ENCODE measurements around the gene TTC7B.
A peak's percentile ranks its signal among the peaks of the same experiment; 100 is the strongest.

The TTC7B gene

DNA sequence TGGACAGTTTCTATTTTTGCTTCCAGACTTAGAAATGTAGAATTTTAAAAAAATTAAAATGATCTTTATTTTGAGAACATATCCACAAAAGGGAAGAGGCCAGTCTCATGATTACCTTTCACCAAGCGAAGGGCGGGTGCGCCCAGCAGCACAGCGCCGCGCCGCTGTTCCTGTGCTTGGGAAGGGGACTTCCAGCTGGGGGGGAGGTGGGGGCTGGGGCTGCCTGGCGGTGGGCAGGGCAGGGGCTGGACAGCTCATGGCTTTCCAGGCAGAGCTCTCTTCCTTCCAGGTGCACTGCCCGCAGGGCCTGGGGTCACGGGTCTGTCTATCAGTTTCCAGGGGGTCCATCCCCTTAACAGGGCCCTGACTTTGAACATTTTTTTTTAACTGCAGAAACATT, 199.9 kb downstream of the TTC7B start:
- Histone ChIP-seq H3K4me2 (ENCODE audit: insufficient read depth, low read length, poor library complexity, severe bottlenecking) (no peak overlapping the region), H3K9ac (ENCODE audit: low read depth, low read length, poor library complexity) (no peak overlapping the region), H2AK5ac (ENCODE audit: low read depth, low read length) (no peak overlapping the region), H3K4ac (ENCODE audit: low read length) (no peak overlapping the region), H2BK120ac (ENCODE audit: low read depth, low read length) (no peak overlapping the region), H3K14ac (ENCODE audit: low read length) (no peak overlapping the region), H3K23ac (ENCODE audit: low read depth, low read length, poor library complexity) (no peak overlapping the region), H2BK12ac (ENCODE audit: low read length) (no peak overlapping the region), H2BK5ac (ENCODE audit: low read length) (no peak overlapping the region), H4K91ac (ENCODE audit: low read depth, low read length, poor library complexity) (no peak overlapping the region), H3K27ac (replicated peaks; ENCODE audit: low read length) (no peak overlapping the region), H2BK15ac (ENCODE audit: low read length) (peak overlapping the region; percentile 35), H3K79me1 (ENCODE audit: low read depth, low read length) (no peaks in the 10 kb centered on the region), H3K9me3 (replicated peaks in 1 of 2; ENCODE audit: control insufficient read depth in 2 of 2, insufficient read depth in 1 of 2, low read depth in 1 of 2, low read length in 2 of 2) (no peaks in the 10 kb centered on the region), H3K4me3 (ENCODE audit: low read length in 2 of 2) (peak overlapping the region in 1 of 2 donors; percentile 42), H3K36me3 (replicated peaks in 1 of 2; ENCODE audit: control insufficient read depth in 2 of 2, insufficient read depth in 2 of 2, low read length in 2 of 2) (peaks cover 0 to 15% of the 10 kb centered on the region in 2 donors), H2AFZ (ENCODE audit: low read length) (peak overlapping the region; percentile 75), H3K27me3 (ENCODE audit: control insufficient read depth in 3 of 3, insufficient read depth in 3 of 3, low read depth in 1 of 3, low read length in 3 of 3) (no peaks in the 10 kb centered on the region), H3K18ac (ENCODE audit: low read length) (peak overlapping the region; percentile 21), H3K4me1 (ENCODE audit: control insufficient read depth in 2 of 2, insufficient read depth in 1 of 2, low read depth in 1 of 2, low read length in 2 of 2) (peaks cover 14 to 20% of the 10 kb centered on the region in 2 donors), H4K8ac (ENCODE audit: low read depth, low read length) (no peak overlapping the region)
- no peak for DNase-seq (ENCODE audit: low spot score)
- WGBS, 2 donors (ENCODE audit: extremely low coverage in 2 of 2, insufficient read length in 2 of 2, insufficient replicate concordance in 1 of 2) = no CpG with 5 or more reads among the region's 10 CpGs

DNA sequence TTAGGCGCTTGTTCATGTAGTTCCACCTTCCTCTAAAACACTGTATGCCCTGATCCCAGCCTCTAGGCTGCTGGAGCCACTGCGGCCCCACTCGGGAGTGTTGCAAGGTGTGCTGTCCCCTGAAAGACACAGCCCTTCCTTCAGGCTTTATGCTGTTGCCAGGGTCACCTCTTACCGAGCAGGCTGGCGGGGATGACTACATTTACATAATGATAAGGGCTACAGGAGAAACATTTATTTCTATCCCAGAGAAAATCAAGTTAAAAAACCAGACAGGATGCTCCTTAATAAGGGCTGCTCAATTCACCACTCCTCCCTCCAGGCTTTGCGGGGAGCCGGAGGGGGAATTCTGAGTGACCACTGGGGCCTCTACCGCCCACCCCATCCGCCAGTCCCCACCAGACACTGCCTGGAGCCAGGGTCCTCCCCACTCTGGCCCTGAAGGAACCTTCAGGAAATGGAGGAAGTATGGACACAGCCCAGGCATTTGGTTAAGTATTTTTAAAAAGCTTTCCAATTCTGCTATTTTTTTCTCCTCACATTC, 200.6 kb downstream of the TTC7B start:
- H3K9me3 ChIP-seq (replicated peaks in 1 of 2; ENCODE audit: control insufficient read depth in 2 of 2, insufficient read depth in 1 of 2, low read depth in 1 of 2, low read length in 2 of 2) = no peaks in the 10 kb centered on the region
- no peak overlapping the region for H2BK120ac ChIP-seq (ENCODE audit: low read depth, low read length)
- H2BK12ac ChIP-seq (ENCODE audit: low read length) = no peak overlapping the region
- H3K4me3 ChIP-seq (ENCODE audit: low read length in 2 of 2) = peak overlapping the region in 1 of 2 donors; percentile 42
- no peak overlapping the region for H3K18ac ChIP-seq (ENCODE audit: low read length)
- no peak overlapping the region for H2BK5ac ChIP-seq (ENCODE audit: low read length)
- peak overlapping the region; percentile 83 for H3K9ac ChIP-seq (ENCODE audit: low read depth, low read length, poor library complexity)
- DNase-seq (ENCODE audit: low spot score) = no peak
- H2AFZ ChIP-seq (ENCODE audit: low read length) = peak overlapping the region; percentile 75
- no peak overlapping the region for H3K4ac ChIP-seq (ENCODE audit: low read length)
- H3K27me3 ChIP-seq (ENCODE audit: control insufficient read depth in 3 of 3, insufficient read depth in 3 of 3, low read depth in 1 of 3, low read length in 3 of 3) = no peaks in the 10 kb centered on the region
- H3K79me1 ChIP-seq (ENCODE audit: low read depth, low read length) = no peaks in the 10 kb centered on the region
- H2BK15ac ChIP-seq (ENCODE audit: low read length) = no peak overlapping the region
- no peak overlapping the region for H3K23ac ChIP-seq (ENCODE audit: low read depth, low read length, poor library complexity)
- H3K4me1 ChIP-seq (ENCODE audit: control insufficient read depth in 2 of 2, insufficient read depth in 1 of 2, low read depth in 1 of 2, low read length in 2 of 2) = peaks cover 14 to 20% of the 10 kb centered on the region in 2 donors
- H3K14ac ChIP-seq (ENCODE audit: low read length) = no peak overlapping the region
- H3K36me3 ChIP-seq (replicated peaks in 1 of 2; ENCODE audit: control insufficient read depth in 2 of 2, insufficient read depth in 2 of 2, low read length in 2 of 2) = peaks cover 0 to 15% of the 10 kb centered on the region in 2 donors
- no peak overlapping the region for H2AK5ac ChIP-seq (ENCODE audit: low read depth, low read length)
- no CpG with 5 or more reads among the region's 9 CpGs for WGBS, 2 donors (ENCODE audit: extremely low coverage in 2 of 2, insufficient read length in 2 of 2, insufficient replicate concordance in 1 of 2)
- no peak overlapping the region for H3K27ac ChIP-seq (replicated peaks; ENCODE audit: low read length)
- no peak overlapping the region for H3K4me2 ChIP-seq (ENCODE audit: insufficient read depth, low read length, poor library complexity, severe bottlenecking)
- no peak overlapping the region for H4K8ac ChIP-seq (ENCODE audit: low read depth, low read length)
- no peak overlapping the region for H4K91ac ChIP-seq (ENCODE audit: low read depth, low read length, poor library complexity)

DNA sequence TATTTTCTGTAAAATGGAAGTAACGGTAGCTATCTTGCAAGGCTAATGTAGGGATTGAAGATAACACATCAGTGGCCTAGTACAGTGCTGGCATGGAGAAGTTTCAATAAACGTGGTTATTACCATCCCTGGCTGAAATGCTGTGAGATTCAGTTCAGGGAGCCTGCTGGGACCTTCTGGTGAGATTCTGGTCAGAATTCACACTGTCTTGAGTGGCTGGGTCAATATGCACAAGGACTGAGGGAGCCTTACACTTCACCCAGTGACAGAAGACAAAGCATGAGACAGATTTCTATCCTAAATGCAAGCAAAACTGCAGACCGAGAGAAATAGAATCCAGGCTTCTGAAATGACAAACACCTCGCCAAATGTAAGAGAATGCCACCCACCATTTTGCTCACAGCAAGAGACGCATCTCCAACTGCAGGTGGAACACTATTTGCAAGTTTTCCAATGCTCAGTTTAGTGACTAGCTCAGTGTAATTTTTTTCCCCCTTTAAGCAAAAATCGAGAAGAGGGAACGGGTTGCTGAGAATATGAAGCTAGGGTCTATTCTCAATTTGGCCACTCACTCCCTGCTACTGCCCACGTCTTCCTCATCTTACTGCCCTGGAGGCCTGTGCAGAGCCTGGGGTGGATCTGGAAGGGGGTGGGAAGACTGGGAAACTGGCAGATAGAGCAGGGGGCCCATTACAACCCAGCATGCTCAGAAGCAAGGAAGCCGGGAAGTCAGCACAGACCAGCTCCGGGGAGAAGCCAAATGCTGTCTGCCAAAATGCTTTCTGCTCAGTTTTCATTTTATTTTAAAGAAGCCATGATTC, 201.3 kb downstream of the TTC7B start:
- DNase-seq (ENCODE audit: low spot score) = no peak
- no CpG with 5 or more reads among the region's 10 CpGs for WGBS, 2 donors (ENCODE audit: extremely low coverage in 2 of 2, insufficient read length in 2 of 2, insufficient replicate concordance in 1 of 2)

DNA sequence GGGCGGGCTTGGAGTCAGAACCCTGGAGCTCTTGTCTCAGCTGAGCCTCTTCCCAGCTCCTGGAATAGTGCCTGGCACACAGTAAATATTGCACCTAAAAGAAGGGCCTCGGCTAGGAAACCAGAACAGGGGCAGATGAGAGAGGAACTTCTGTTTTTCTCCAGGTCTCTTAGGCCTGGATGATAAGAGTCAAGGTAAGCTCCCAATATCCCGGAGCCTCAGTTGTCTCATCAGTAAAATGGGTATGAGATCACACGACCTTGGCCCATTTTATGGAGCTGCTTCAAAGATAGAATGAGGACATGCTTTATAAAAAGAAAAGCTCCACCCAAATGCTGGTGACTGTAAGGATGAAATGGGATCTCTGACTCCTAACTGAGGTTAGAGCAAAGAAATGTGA, 202.2 kb downstream of the TTC7B start:
- peaks cover 0 to 12% of the 10 kb centered on the region in 2 donors for H3K36me3 ChIP-seq (replicated peaks in 1 of 2; ENCODE audit: control insufficient read depth in 2 of 2, insufficient read depth in 2 of 2, low read length in 2 of 2)
- no peak overlapping the region for H3K9ac ChIP-seq (ENCODE audit: low read depth, low read length, poor library complexity)
- no peak overlapping the region for H3K18ac ChIP-seq (ENCODE audit: low read length)
- no peak overlapping the region for H2AFZ ChIP-seq (ENCODE audit: low read length)
- no peak overlapping the region for H2BK120ac ChIP-seq (ENCODE audit: low read depth, low read length)
- H3K4ac ChIP-seq (ENCODE audit: low read length) = no peak overlapping the region
- H2AK5ac ChIP-seq (ENCODE audit: low read depth, low read length) = no peak overlapping the region
- no peaks in the 10 kb centered on the region for H3K27me3 ChIP-seq (ENCODE audit: control insufficient read depth in 3 of 3, insufficient read depth in 3 of 3, low read depth in 1 of 3, low read length in 3 of 3)
- no peak overlapping the region for H2BK15ac ChIP-seq (ENCODE audit: low read length)
- no peak overlapping the region for H3K4me2 ChIP-seq (ENCODE audit: insufficient read depth, low read length, poor library complexity, severe bottlenecking)
- H3K23ac ChIP-seq (ENCODE audit: low read depth, low read length, poor library complexity) = no peak overlapping the region
- no peak overlapping the region for H3K14ac ChIP-seq (ENCODE audit: low read length)
- no peak overlapping the region for H2BK5ac ChIP-seq (ENCODE audit: low read length)
- H3K4me3 ChIP-seq (ENCODE audit: low read length in 2 of 2) = no peak overlapping the region
- H3K4me1 ChIP-seq (ENCODE audit: control insufficient read depth in 2 of 2, insufficient read depth in 1 of 2, low read depth in 1 of 2, low read length in 2 of 2) = peaks cover 16 to 22% of the 10 kb centered on the region in 2 donors
- no peak overlapping the region for H2BK12ac ChIP-seq (ENCODE audit: low read length)
- H3K79me1 ChIP-seq (ENCODE audit: low read depth, low read length) = no peaks in the 10 kb centered on the region
- H4K8ac ChIP-seq (ENCODE audit: low read depth, low read length) = no peak overlapping the region
- H4K91ac ChIP-seq (ENCODE audit: low read depth, low read length, poor library complexity) = no peak overlapping the region
- no peaks in the 10 kb centered on the region for H3K9me3 ChIP-seq (replicated peaks in 1 of 2; ENCODE audit: control insufficient read depth in 2 of 2, insufficient read depth in 1 of 2, low read depth in 1 of 2, low read length in 2 of 2)
- DNase-seq (ENCODE audit: low spot score) = no peak
- WGBS, 2 donors (ENCODE audit: extremely low coverage in 2 of 2, insufficient read length in 2 of 2, insufficient replicate concordance in 1 of 2) = no CpG with 5 or more reads among the region's 4 CpGs
- H3K27ac ChIP-seq (replicated peaks; ENCODE audit: low read length) = no peak overlapping the region

More for the DNA sequence above, 201.3 kb downstream of the TTC7B start:
- Histone ChIP-seq H3K18ac (ENCODE audit: low read length) (no peak overlapping the region), H3K23ac (ENCODE audit: low read depth, low read length, poor library complexity) (no peak overlapping the region), H3K27me3 (ENCODE audit: control insufficient read depth in 3 of 3, insufficient read depth in 3 of 3, low read depth in 1 of 3, low read length in 3 of 3) (no peaks in the 10 kb centered on the region), H2BK12ac (ENCODE audit: low read length) (no peak overlapping the region), H4K8ac (ENCODE audit: low read depth, low read length) (no peak overlapping the region), H3K9ac (ENCODE audit: low read depth, low read length, poor library complexity) (no peak overlapping the region), H3K4me2 (ENCODE audit: insufficient read depth, low read length, poor library complexity, severe bottlenecking) (no peak overlapping the region), H3K14ac (ENCODE audit: low read length) (no peak overlapping the region), H3K27ac (replicated peaks; ENCODE audit: low read length) (no peak overlapping the region), H3K4me1 (ENCODE audit: control insufficient read depth in 2 of 2, insufficient read depth in 1 of 2, low read depth in 1 of 2, low read length in 2 of 2) (peaks cover 14 to 20% of the 10 kb centered on the region in 2 donors), H3K9me3 (replicated peaks in 1 of 2; ENCODE audit: control insufficient read depth in 2 of 2, insufficient read depth in 1 of 2, low read depth in 1 of 2, low read length in 2 of 2) (no peaks in the 10 kb centered on the region), H3K79me1 (ENCODE audit: low read depth, low read length) (no peaks in the 10 kb centered on the region), H3K4me3 (ENCODE audit: low read length in 2 of 2) (no peak overlapping the region), H2BK120ac (ENCODE audit: low read depth, low read length) (no peak overlapping the region), H2BK15ac (ENCODE audit: low read length) (no peak overlapping the region), H2AK5ac (ENCODE audit: low read depth, low read length) (no peak overlapping the region), H2BK5ac (ENCODE audit: low read length) (no peak overlapping the region), H4K91ac (ENCODE audit: low read depth, low read length, poor library complexity) (no peak overlapping the region), H3K36me3 (replicated peaks in 1 of 2; ENCODE audit: control insufficient read depth in 2 of 2, insufficient read depth in 2 of 2, low read length in 2 of 2) (peaks cover 0 to 15% of the 10 kb centered on the region in 2 donors), H2AFZ (ENCODE audit: low read length) (peak overlapping the region; percentile 75), H3K4ac (ENCODE audit: low read length) (no peak overlapping the region)
